Ectodermal cell (in vitro differentiated cells): ENCODE data around the gene POLR2J3.
"Not testable (repeated sequence)": the region's sequence is repeated elsewhere in the genome, so short reads cannot be mapped to it uniquely, and the experiment has no call there.

Experiments used
- H3K27ac ChIP-seq: 2 replicates; pipeline ENCODE4 v1.7.0; 2013; ENCODE audit warnings: mild to moderate bottlenecking, low read depth, low read length; ENCODE audit not compliant: insufficient read depth, poor library complexity, severe bottlenecking
- H3K27me3 ChIP-seq: 2 replicates; pipeline ENCODE4 v1.7.0; 2013; ENCODE audit warnings: mild to moderate bottlenecking, low read length; ENCODE audit not compliant: insufficient read depth, control insufficient read depth, poor library complexity, severe bottlenecking
- H3K36me3 ChIP-seq: one replicate; pipeline ENCODE4 v1.7.0; 2013; ENCODE audit warnings: low read length; ENCODE audit not compliant: control insufficient read depth, insufficient read depth
- H3K4me1 ChIP-seq: one replicate; pipeline ENCODE4 v1.7.0; 2013; ENCODE audit warnings: low read length; ENCODE audit not compliant: control insufficient read depth, insufficient read depth
- H3K4me3 ChIP-seq: 2 replicates; pipeline ENCODE4 v1.7.0; 2013; ENCODE audit warnings: low read depth, low read length, control low read depth; ENCODE audit not compliant: insufficient read depth
- H3K9me3 ChIP-seq: 2 replicates; pipeline ENCODE4 v1.7.0; 2013; ENCODE audit warnings: mild to moderate bottlenecking, low read length, moderate library complexity; ENCODE audit not compliant: control insufficient read depth
- WGBS, 2 experiments: methylation state at CpG; one replicate each; pipeline ENCODE4 v1.1.7; 2013; ENCODE audit warnings: missing lambda C conversion rate in 2 of 2; 5-methylcytosine and 5-hydroxymethylcytosine counted together

Gene POLR2J3

GRCh38 chr7:102544372-102544771, 28.0 kb downstream of the POLR2J3 start:
- not testable (repeated sequence) for H3K9me3 ChIP-seq, H3K36me3 ChIP-seq, H3K27ac ChIP-seq, H3K4me1 ChIP-seq, H3K4me3 ChIP-seq, H3K27me3 ChIP-seq
- WGBS, 2 experiments = no CpG with 5 or more reads among the region's 1 CpG

DNA sequence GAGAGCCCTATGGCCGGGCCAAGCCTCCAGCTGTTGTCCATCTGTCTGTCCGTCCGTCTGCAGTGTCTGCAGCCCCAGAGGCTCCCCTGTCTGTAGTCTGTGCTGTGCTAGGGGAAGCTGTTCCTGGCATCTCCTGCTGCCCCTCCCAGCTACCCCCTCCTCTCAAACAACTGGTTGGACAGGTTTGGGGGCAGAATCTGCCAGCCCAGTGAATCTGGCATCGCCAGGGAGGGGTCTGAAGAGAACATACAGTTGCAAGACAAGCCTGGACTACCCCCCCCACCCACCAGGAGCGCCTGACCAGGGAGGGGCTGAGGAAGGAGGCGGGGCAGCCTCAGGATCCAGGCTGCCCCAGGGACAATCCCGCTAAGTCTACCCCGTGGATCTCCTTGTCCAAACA, 28.8 kb downstream of the POLR2J3 start, which contains the start of gene UPK3BL2:
Gene UPK3BL2 (minus strand): TSS at position 101 of the 400 bp plus-strand sequence. CDS start 60 bp downstream, at position 41.
- not testable (repeated sequence) for H3K27me3 ChIP-seq, H3K27ac ChIP-seq, H3K4me1 ChIP-seq, H3K4me3 ChIP-seq, H3K9me3 ChIP-seq, H3K36me3 ChIP-seq
- WGBS, 2 experiments = no CpG with 5 or more reads among the region's 8 CpGs

DNA sequence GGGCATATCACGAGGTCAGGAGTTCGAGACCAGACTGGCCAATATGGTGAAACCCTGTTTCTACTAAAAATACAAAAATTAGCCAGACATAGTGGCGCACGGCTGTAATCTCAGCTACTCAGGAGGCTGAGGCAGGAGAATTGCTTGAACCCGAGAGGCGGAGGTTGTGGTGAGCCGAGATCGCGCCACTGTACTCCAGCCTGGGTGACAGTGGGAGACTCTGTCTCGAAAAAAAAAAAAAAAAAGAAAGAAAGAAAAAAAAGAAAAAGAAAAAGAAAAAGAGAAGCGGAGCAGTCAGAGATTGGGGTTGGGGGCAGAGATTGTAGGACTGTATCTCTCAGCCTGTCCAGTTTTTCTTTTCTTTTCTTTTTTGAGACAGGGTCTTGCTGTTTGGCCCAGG, 29.6 kb downstream of the POLR2J3 start:
- not testable (repeated sequence) for H3K4me1 ChIP-seq, H3K4me3 ChIP-seq, H3K27me3 ChIP-seq, H3K9me3 ChIP-seq, H3K27ac ChIP-seq, H3K36me3 ChIP-seq
- WGBS, 2 experiments = 43 to 92% methylated on average over 1 to 3 of the region's 11 CpGs

GRCh38 chr7:102542083-102542482, 30.3 kb downstream of the POLR2J3 start:
- H3K4me1 ChIP-seq, H3K4me3 ChIP-seq, H3K9me3 ChIP-seq, H3K36me3 ChIP-seq, H3K27me3 ChIP-seq, H3K27ac ChIP-seq: not testable (repeated sequence)
- WGBS, 2 experiments = no CpG with 5 or more reads among the region's 8 CpGs

- not testable (repeated sequence) for H3K4me3 ChIP-seq, H3K27ac ChIP-seq, H3K36me3 ChIP-seq, H3K4me1 ChIP-seq, H3K27me3 ChIP-seq, H3K9me3 ChIP-seq
- 91 to 97% methylated on average over 4 to 6 of the region's 6 CpGs for WGBS, 2 experiments
Observed at GRCh38 chr7:102540604-102541003, 31.8 kb downstream of the POLR2J3 start.

- not testable (repeated sequence) for H3K4me3 ChIP-seq, H3K36me3 ChIP-seq, H3K4me1 ChIP-seq, H3K9me3 ChIP-seq, H3K27ac ChIP-seq, H3K27me3 ChIP-seq
- no CpG with 5 or more reads among the region's 8 CpGs for WGBS, 2 experiments
Observed at GRCh38 chr7:102535062-102535615, 37.2 kb downstream of the POLR2J3 start.

DNA sequence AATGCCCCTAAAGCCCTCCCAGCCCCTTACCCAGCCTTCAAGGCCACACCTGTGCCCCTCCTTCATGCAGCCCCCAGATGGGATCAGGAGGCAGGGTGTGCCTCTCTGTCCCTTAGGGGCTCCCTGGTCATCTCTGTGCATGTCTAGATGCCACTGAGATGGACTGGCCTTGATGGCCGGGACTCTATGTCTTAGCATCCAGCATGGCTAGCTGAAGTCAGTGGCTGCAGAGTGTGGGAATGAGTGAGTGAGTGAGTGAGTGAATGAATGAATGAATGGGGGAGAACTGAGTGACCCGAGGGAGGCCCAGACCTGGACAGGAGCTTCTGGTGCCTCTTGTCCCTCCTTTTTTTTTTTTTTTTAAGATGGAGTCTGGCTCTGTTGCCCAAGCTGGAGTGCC, 40.3 kb downstream of the POLR2J3 start:
- not testable (repeated sequence) for H3K4me1 ChIP-seq, H3K27ac ChIP-seq, H3K9me3 ChIP-seq, H3K4me3 ChIP-seq, H3K36me3 ChIP-seq, H3K27me3 ChIP-seq
- WGBS, 2 experiments = 88 to 98% methylated on average over 1 to 2 of the region's 2 CpGs

GRCh38 chr7:102531583-102531982, 40.8 kb downstream of the POLR2J3 start:
- WGBS, 2 experiments = no CpG with 5 or more reads among the region's 7 CpGs
- H3K36me3 ChIP-seq, H3K4me3 ChIP-seq, H3K27ac ChIP-seq, H3K9me3 ChIP-seq, H3K4me1 ChIP-seq, H3K27me3 ChIP-seq: not testable (repeated sequence)

- not testable (repeated sequence) for H3K27me3 ChIP-seq, H3K27ac ChIP-seq, H3K9me3 ChIP-seq, H3K4me1 ChIP-seq, H3K36me3 ChIP-seq, H3K4me3 ChIP-seq
- 67% methylated on average over 1 of the region's 13 CpGs; no CpG with 5 or more reads in 1 of the 2 experiments for WGBS, 2 experiments
Observed at GRCh38 chr7:102527822-102528793, 44.3 kb downstream of the POLR2J3 start.

- H3K27ac ChIP-seq, H3K9me3 ChIP-seq, H3K27me3 ChIP-seq, H3K4me3 ChIP-seq, H3K36me3 ChIP-seq, H3K4me1 ChIP-seq: not testable (repeated sequence)
- WGBS, 2 experiments = 89 to 90% methylated on average over 1 of the region's 8 CpGs
Observed at GRCh38 chr7:102527182-102527581, 45.2 kb downstream of the POLR2J3 start.
